Activated CD8-positive, alpha-beta memory T cell treated with anti-CD3 and anti-CD28 coated beads, Interleukin-2, amount 50 U/mL, for 1 hour (primary cell): ENCODE measurements around the gene COX7B2.
A peak's percentile ranks its signal among the peaks of the same experiment; 100 is the strongest.

Source experiments
- DNase-seq: peaks from one replicate; pipeline ENCODE4 v3.0.0-alpha.2; 2020; ENCODE audit errors: extremely low read depth

Gene COX7B2

DNA sequence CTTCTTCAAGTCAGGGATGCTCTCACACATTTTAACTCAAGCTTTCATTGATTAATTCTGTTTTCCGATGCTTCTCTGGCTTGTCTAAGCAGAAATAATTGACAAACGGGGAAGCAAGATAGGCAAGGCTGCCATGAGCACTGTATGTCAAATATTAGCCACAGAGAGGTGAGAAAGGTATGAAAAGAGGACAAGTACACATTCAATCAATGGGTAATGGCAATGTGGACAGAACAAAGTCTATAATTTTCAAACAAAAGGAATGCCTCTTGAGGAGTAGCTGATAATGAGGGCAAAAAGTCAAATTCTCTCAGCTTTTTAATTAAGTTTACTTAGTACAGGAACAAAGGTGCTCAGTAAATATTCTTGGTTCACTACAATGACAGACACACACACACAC, 19.6 kb downstream of the COX7B2 start:
- no peak for DNase-seq

DNA sequence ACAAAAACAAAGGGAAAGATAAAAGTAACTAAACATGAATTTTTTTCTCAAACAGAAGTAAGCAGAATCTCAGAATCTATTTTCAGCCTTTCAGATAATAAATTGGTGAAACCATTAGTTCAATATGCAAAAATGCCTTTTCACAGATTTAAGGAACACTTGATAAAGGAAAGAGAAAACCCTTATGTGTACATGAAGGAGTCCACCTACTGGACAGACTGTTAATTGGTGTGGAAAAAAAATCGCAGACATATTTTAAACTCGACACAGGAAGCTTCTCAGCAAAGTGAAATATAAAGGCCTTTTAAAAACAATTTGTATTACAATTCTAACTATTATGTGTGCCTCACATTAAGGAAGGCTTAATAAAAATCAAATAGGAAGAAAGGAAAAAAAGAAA, 22.3 kb downstream of the COX7B2 start:
- DNase-seq = no peak

DNA sequence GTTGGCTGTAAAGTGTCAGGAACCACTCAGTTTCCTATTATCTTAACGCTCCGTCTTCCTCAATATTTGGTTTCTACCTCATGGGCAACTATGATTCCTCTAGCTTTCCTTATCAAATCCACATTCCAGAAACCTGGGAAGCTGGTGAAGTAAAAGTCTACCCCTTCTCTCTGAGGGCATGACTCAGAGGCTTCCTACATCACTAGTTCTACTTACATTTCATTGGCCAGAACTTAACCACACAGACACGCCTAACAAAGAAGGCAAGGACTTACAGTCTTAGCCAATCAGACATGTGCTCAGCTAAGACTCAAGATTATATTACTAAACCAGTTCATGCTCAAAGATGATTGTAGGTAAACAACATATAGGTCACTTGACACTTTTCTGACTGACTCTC, 30.4 kb downstream of the COX7B2 start:
- DNase-seq = no peak

DNA sequence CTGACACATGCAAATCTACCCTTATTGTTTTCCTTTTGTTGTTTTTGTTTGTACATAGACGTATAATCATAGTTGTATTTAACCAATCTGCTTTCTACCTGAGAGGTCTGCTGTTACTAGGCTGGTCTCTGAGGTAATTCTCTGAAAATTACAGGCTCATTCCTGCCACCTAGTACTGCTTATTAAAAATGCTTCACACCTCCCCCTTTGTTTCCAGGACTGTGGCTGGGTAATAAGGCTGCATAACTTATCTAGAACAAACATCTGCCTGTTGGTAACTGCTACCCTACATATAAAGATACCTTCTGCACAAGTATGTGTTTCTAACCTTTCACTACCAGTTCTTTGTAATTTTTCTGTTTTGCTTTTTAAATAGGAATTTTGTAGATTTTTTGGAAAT, 34.2 kb downstream of the COX7B2 start:
- DNase-seq = no peak

DNA sequence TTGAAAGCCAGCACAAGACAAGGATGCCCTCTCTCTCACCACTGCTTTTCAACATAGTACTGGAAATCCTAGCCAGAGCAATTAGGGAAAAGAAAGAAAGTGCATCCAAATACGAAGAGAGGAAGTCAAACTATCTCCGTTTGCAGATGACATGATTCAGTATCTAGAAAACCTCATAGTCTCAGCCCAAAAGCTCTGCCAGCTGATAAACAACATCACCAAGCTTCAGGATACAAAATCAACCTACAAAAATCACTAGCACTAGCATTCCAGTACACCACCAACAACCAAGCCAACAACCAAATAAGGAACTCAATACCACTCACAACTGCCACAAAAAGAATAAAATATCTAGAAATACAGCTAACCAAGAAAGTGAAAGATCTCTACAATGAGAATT, 38.6 kb downstream of the COX7B2 start:
- DNase-seq = no peak

- no peak for DNase-seq
These were observed 52.7 kb downstream of the COX7B2 start for GRCh38 chr4:46856333-46856732.

GRCh38 chr4:46852800-46853199, 56.2 kb downstream of the COX7B2 start:
- DNase-seq = no peak

DNA sequence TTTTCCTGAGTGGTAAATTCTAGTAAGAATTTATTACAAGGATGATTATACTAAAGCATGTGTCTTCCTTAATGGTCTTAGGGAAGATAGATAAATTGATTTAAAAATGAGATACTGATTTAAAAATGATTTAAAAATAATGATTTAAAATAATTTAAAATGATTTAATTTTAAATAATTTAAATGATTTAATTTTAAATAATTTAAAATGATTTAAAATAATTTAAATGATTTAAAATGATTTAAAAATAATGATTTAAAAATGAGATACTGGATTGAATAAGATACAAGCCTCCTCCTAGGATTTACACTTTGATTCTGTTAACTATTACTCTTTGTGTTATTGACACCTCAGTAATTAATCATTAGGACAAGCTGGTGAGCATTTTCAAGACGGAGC, 59.0 kb downstream of the COX7B2 start:
- DNase-seq = no peak

- DNase-seq = peak; percentile 7
These were observed 64.6 kb downstream of the COX7B2 start for GRCh38 chr4:46844325-46844917.

- DNase-seq = no peak
These were observed 69.9 kb downstream of the COX7B2 start for GRCh38 chr4:46839128-46839527.

DNA sequence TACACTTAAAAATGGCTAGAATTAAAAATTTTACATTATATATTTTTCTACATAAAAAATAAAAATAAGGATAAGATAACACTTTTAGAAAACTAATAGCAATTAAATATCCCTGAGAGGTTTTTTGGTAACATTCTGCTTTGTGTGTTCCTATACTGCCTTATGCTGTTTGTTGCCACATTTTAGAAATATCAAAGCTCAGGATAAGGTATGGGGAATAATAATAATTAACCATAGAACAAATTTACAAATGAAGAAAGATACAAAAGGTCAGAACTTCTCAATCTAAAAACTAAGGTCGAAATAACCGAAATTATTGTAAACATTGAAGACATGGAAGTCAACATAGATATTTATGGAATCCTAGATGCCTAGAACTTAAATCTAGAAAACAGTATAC, 71.4 kb downstream of the COX7B2 start:
- DNase-seq = no peak

DNA sequence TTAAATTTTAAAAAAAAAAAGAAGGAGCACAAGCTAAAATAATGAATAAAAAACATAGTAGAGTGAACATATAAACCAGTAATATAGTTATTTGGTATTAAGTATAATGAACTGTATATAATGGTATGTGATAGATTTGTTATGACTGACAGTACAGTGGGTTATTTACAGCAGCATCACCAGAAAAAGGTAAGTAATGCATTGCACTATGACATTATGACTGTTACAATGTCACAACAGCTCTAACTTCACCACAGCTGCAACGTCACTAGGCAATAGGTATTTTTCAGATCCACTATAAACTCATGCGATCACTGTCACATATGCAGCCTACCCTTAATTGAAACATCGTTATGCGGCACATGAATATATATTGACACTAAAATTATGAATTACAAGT, 72.5 kb downstream of the COX7B2 start:
- no peak for DNase-seq

DNA sequence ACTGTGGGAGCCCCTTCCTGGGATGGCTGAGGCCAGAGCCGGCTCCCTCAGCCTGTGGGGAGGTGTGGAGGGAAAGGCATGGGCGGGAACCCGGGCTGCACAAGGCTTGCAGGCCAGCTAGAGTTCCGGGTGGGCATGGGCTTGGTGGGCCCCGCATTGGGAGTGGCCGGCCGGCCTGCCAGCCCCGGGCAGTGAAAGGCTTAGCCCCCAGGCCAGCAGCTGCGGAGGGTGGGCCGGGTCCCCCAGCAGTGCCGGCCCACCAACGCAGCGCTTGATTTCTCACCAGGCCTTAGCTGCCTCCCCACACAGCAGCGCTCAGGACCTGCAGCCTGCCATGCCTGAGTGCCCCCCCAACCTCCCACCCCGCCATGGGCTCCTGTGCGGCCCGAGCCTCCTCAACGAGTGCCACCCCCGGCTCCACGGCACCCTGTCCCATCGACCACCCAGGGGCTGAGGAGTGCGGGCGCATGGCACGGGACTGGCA, 78.0 kb downstream of the COX7B2 start:
- DNase-seq = no peak

DNA sequence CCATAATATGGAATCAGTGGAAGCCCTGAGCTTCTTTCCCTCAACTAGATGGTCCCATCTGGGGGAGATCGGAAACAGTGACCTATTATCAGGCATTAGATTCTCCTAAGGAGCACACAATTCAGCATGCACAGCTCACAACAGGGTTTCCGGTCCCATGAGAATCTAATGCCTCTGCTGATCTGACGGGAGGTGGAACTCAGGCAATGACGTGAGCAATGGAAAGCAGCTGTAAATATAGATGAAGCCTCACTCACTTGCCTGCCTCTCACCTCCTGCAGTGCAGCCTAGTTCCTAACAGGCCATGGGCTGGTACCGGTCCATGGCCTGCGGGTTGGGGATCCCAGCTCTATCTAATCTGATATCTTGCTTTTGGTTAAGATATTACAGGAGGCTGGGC, 88.9 kb downstream of the COX7B2 start:
- no peak for DNase-seq

DNA sequence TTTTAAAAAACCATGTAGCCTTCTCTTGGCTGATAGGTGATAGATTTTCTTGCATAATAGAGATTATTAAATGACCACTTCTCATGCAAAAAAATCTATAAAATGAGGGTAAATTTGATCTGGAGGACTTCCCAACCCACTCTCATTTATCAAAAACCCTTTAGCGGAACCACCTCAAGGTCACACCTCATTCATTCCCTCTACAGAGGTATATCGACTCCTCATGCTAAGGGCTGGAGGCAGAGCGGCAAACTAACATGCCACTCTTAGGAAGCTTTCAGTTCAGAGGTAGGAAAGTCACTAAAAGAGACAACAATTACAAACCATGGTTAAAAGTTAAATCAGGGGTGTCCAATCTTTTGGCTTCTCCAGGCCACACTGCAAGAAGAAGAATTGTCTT, 90.0 kb downstream of the COX7B2 start:
- no peak for DNase-seq

DNA sequence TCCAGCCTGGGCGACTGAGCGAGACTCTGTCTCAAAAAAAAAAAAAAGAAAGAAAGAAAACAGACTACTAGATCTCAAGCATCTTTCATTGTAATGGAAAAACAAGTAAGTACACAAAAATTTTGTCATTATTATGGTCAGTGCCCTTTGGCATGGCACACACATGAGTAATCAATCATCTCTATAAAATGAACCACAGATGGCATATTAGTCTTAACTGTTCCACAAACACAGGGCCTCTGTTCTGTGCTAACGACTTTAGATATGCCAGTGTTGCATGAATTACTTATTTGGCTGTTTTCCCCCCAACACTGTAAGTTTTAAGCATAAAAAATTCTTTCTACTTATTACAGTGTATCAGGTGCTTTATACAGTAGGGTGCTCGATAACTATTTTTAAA, 90.4 kb downstream of the COX7B2 start:
- DNase-seq = no peak

GRCh38 chr4:46817806-46818205, 91.2 kb downstream of the COX7B2 start:
- no peak for DNase-seq

DNA sequence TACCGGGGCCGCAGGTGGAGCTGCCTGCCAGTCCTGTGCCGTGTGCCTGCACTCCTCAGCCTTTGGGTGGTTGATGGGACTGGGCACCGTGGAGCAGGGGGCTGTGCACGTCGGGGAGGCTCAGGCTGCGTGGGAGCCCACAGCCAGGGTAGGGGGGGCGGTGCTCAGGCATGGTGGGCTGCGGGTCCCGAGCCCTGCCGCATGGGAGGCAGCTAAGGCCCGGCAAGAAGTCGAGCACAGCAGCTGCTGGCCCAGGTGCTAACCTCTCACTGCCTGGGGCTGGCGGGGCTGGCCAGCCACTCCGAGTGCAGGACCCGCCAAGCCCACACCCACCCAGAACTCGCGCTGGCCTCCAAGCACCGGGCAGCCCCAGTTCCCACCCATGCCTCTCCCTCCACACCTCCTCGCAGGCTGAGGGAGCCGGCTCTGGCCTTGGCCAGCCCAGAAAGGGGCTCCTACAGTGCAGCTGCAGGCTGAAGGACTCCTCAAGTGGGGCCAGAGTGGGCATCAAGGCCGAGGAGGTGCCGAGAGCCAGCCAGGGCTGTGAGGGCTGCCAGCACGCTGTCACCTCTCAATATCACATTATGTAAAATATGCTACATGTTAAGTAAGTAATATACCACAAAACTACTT, 104.1 kb downstream of the COX7B2 start:
- no peak for DNase-seq

- no peak for DNase-seq
These were observed 116.0 kb downstream of the COX7B2 start for GRCh38 chr4:46793036-46793435.

GRCh38 chr4:46781434-46782092, 127.5 kb downstream of the COX7B2 start:
- DNase-seq = no peak

DNA sequence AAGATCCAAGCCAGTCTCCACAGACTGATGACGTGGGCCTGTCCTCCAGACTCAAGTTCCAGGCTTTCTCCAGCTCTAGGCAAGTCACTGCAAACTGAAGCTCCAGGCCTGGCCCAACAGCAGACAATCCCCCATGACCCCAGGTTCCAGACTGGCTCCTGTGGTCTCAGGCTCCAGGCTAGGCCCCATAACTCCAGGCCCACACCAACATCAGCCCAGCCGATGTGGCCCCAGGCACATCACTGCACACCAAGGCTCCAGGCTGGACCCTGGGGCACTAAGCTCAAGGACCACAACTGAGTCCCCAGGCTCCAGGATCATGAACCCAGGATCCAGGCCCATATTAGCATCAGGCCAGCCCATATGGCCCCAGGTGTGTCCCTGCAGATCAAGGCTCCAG, 143.6 kb downstream of the COX7B2 start:
- no peak for DNase-seq

DNA sequence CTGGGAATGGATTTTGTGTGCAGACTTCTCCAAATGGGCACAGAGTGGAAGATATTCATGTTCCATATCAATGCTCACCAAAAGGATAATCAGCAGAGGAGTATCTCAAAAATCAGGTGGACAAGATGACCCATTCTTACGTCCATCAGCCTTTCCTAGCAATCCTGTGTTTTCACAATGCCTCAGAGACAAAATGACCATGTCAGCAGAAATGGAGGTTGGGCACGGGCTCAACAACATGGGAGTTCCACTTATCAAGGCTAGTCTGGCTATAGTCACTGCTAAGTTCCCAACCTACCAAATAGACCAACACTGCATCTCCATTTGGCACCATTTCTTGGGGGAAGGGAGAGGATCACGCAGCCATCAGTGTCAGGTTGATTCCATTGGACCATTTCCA, 179.0 kb downstream of the COX7B2 start:
- no peak for DNase-seq

DNA sequence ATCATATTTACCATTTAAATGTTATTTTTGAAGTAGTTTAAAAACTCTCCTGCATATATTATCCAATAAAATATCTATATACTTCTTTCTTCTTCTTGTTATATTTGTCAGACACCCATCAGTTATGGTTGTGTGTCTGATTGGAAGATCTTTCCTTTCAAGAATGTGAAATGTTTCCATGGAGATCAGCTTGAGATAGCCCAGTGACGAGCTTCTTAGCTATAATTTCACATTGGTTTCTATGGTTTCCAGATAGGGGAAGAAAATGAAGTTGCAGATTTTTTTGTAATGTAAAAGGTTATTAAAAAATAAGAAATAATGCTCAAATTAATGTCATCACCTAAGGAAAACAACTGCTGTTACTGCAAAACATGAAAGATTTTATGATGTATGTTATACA, 189.0 kb downstream of the COX7B2 start:
- no peak for DNase-seq
